ENCODE results near the gene RAC3.

The RAC3 gene

DNA sequence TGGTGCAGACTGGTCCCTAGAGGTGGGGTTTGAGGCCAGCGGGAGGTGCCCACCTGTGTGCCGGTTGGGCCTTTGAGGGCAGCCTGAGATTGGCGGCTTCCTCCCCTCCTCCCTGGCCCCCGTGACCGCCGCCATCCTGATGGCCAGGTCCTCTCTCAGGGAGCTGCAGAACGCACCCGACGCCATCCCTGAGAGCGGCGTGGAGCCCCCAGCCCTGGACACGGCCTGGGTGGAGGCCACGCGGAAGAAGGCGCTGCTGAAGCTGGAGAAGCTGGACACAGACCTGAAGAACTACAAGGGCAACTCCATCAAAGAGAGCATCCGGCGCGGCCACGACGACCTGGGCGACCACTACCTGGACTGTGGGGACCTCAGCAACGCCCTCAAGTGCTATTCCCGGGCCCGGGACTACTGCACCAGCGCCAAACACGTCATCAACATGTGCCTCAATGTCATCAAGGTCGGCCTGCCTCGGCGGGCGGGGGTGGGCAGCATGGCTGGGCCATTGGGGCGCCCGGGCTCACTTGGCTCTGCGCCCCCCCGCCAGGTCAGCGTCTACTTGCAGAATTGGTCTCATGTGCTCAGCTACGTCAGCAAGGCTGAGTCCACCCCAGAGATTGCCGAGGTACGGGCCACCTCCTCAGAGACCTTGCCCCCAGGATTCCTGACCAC, 23.0 kb downstream of the RAC3 start:
- TF ChIP-seq, protein P1, sequence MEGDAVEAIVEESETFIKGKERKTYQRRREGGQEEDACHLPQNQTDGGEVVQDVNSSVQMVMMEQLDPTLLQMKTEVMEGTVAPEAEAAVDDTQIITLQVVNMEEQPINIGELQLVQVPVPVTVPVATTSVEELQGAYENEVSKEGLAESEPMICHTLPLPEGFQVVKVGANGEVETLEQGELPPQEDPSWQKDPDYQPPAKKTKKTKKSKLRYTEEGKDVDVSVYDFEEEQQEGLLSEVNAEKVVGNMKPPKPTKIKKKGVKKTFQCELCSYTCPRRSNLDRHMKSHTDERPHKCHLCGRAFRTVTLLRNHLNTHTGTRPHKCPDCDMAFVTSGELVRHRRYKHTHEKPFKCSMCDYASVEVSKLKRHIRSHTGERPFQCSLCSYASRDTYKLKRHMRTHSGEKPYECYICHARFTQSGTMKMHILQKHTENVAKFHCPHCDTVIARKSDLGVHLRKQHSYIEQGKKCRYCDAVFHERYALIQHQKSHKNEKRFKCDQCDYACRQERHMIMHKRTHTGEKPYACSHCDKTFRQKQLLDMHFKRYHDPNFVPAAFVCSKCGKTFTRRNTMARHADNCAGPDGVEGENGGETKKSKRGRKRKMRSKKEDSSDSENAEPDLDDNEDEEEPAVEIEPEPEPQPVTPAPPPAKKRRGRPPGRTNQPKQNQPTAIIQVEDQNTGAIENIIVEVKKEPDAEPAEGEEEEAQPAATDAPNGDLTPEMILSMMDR (IDR thresholded peaks at IDR 0.05; ENCODE audit: insufficient read depth, low read depth, low read length, missing control alignments): no peak
- DNase-seq (ENCODE audit: low read depth): no peak
- no peak overlapping the region for H3K4me3 ChIP-seq (ENCODE audit: low read length)

DNA sequence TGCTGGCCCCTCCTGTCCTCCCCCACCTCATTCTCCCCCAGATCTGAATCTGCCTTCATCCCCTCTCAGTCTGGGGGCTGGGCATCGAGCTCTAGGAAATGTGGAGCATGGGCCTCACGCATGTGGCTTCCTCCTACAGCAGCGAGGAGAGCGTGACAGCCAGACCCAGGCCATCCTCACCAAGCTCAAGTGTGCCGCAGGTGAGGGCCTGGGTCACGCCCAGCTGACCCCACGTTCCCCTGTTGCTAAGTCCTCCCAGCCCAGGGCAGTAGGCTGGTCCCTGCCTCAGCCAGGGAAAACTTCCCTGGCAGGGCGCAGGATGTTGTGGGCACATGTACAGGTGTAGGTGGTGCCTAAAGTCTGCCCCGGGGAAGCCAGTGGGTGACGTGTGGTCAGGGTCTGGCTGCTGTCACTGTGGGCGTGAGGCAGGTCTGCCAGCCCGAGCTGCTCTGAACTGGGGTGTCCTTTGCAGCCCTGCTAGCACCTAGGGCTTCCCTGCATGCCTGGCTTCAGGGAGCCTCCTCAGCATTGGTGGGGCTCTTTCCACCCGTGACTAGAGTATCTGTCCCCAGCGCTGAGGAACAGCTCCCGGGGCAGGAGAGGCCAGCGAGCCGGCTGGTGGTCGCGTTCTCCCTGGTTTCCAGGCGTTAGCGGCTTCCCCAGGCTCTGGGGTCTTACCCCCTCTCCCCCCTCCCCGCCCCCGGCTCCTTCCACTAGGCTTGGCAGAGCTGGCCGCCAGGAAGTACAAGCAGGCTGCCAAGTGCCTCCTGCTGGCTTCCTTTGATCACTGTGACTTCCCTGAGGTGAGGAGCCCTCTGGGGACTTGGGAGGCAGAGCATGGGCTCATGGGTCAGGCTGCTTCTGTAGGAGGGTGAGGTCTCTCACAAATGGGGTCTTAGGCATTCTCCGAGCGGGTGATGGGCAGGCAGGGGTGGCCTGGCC, 23.8 kb downstream of the RAC3 start:
- no peak for DNase-seq (ENCODE audit: low read depth)
- TF ChIP-seq, protein P1 (IDR thresholded peaks at IDR 0.05; ENCODE audit: insufficient read depth, low read depth, low read length, missing control alignments): no peak
- no peak overlapping the region for H3K4me3 ChIP-seq (ENCODE audit: low read length)

DNA sequence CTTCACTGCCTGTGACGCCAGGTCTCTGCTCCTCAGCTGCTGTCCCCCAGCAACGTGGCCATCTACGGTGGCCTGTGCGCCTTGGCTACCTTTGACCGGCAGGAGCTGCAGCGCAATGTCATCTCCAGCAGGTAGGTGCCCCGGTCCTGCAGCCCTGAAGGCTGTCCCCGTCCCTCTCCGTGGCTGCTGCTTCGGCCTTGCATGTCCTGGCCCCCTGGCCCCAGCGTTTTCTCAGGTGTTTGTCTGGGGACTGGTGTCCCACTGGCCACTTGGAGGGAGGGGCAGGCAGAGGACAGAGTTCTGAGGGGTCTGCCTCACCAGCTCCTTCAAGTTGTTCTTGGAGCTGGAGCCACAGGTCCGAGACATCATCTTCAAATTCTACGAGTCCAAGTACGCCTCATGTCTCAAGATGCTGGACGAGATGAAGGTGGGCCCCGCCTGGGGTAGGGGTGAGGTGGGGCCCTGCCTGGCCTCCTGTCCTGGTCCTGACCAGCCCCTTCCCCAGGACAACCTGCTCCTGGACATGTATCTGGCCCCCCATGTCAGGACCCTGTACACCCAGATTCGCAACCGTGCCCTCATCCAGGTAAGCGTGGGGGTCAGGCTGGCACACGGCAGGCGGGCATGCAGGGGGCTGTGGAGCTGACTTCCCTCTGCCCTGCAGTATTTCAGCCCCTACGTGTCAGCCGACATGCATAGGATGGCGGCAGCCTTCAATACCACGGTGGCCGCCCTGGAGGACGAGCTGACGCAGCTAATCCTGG, 24.7 kb downstream of the RAC3 start:
- DNase-seq (ENCODE audit: low read depth): no peak
- TF ChIP-seq, protein P1 (IDR thresholded peaks at IDR 0.05; ENCODE audit: insufficient read depth, low read depth, low read length, missing control alignments): no peak
- H3K4me3 ChIP-seq (ENCODE audit: low read length): no peak overlapping the region

DNA sequence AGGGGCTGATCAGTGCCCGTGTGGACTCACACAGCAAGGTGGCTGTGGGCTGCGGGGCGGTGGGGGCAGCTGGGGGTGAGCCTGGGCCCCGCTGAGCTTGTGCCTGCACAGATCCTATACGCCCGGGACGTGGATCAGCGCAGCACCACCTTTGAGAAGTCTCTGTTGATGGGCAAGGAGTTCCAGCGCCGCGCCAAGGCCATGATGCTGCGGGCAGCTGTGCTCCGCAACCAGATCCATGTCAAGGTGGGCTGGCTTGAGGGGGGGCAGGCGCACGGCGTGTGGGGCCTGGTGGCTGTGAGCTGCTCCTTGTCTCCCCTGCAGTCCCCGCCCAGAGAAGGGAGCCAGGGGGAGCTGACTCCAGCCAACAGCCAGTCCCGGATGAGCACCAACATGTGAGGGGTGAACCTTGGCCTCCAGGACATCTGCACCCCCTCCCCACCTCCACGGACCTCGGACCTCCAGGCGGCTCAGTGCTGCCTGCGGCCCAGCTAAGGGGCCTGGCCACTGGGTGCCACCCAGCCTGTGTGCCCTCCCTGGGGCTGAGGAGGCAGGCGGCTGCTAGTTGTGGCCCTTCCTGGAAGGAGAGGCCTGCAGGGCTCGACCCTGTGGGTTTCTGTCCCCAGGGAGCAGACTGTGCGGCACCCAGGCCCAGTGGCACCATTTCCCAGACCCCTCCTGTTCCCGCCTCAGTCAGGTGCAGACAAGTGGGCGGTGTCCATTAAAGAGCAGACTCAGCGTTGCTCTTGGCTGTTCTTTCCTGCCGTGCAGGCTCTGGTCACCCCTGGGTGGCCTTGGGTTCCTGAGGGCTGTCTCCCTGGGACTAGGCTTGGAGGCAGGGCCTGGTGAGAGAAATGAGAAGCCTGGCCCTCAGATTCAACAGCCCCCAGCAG, 25.5 kb downstream of the RAC3 start:
- TF ChIP-seq, protein P1 (IDR thresholded peaks at IDR 0.05; ENCODE audit: insufficient read depth, low read depth, low read length, missing control alignments): no peak
- no peak for DNase-seq (ENCODE audit: low read depth)
- no peak overlapping the region for H3K4me3 ChIP-seq (ENCODE audit: low read length)

DNA sequence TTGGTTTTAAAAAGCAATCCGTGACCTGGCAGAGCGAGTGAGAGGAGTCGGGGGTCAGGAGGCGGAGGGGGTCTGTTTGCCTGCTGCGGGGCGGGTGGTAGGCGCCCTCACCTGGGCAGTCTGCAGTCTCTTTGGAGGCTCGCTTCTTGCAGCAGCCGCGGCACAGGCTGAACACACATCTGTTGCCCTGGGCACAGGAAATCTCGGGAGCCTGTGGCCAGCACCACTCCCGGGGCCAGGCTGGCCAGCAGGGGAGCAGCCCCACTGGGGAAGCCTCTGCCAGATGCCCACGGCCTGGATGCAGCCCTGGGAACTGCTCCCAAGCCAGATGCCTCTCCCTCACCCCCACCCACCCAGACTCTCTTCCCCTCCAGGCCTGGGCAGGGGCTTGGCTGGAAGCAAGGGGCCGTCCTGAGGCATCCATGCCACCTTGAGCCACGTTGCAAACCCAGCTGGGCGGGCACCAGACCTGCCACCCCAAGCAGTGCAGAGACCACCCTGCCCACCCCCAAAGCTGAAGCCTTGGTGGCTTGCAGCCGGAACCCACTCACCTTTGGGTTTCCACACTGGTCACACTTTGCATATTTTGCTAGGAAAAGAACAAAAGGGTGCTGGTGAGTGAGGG, 26.9 kb downstream of the RAC3 start:
- no peak overlapping the region for H3K4me3 ChIP-seq (ENCODE audit: low read length)
- DNase-seq (ENCODE audit: low read depth): no peak
- TF ChIP-seq, protein P1 (IDR thresholded peaks at IDR 0.05; ENCODE audit: insufficient read depth, low read depth, low read length, missing control alignments): no peak

DNA sequence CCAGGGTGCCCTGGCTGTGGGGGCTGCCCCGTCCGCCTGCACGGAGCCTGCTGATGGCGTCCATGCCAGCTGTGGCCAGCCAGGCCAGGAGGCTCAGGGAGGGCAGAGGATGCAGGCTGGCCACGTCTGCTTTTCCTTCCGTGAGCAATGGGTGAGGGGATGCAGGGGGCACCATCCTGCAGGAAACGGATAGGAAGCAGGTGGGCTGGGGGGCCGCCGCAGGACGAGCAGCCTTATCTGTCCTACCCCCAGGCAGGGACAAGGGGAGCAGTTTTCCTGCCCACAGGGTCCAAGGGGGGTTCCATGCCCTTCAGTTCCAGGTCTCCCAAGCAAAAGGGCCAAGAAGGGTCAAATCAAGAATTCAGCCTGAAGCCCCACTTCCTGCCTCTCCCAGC, 27.4 kb downstream of the RAC3 start:
- TF ChIP-seq, protein P1 (IDR thresholded peaks at IDR 0.05; ENCODE audit: insufficient read depth, low read depth, low read length, missing control alignments): no peak
- no peak overlapping the region for H3K4me3 ChIP-seq (ENCODE audit: low read length)
- DNase-seq (ENCODE audit: low read depth): no peak
